OCI-LY7 (cell line): Measurements from ENCODE around the gene CDCA4.

ENCODE experiments used
- CTCF ChIP-seq: fragments of 200-600 bp; sonication (generic); conservative IDR thresholded peaks from 2 replicates; pipeline ENCODE4 v1.5.1; 2014; ENCODE audit warnings: mild to moderate bottlenecking, antibody characterized with exemption, low read length, moderate library complexity, mixed read lengths
- EZH2phosphoT487 ChIP-seq: fragments of 200-600 bp; sonication (generic); IDR thresholded peaks from 2 replicates; pipeline ENCODE4 v1.6.1; 2018; ENCODE audit warnings: low read depth, borderline replicate concordance, mild to moderate bottlenecking, mixed run types, antibody characterized with exemption, low read length, moderate library complexity, mixed read lengths

GRCh38 chr14:104994978-104995377 is 25.9 kb downstream of the CDCA4 start:
- TF ChIP-seq CTCF = no peak
- TF ChIP-seq EZH2phosphoT487 = no peak
